Measurements from ENCODE around the gene IGSF8. TPM values are rescaled to one million over a fixed set of nuclear protein-coding genes. Genes with fewer than 3 reads are reported as not detected.

The IGSF8 gene, protein sequence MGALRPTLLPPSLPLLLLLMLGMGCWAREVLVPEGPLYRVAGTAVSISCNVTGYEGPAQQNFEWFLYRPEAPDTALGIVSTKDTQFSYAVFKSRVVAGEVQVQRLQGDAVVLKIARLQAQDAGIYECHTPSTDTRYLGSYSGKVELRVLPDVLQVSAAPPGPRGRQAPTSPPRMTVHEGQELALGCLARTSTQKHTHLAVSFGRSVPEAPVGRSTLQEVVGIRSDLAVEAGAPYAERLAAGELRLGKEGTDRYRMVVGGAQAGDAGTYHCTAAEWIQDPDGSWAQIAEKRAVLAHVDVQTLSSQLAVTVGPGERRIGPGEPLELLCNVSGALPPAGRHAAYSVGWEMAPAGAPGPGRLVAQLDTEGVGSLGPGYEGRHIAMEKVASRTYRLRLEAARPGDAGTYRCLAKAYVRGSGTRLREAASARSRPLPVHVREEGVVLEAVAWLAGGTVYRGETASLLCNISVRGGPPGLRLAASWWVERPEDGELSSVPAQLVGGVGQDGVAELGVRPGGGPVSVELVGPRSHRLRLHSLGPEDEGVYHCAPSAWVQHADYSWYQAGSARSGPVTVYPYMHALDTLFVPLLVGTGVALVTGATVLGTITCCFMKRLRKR
- 19.2 TPM for total RNA-seq
- long read RNA-seq, transcript IGSF8-201 (7 exons, 2,343 nt) = major isoform, 19 of 29 reads
- long read RNA-seq, partial matches to known transcripts = 2 of 29 reads
- long read RNA-seq, other reads (novel, unspliced or antisense) = 7 of 29 reads

DNA sequence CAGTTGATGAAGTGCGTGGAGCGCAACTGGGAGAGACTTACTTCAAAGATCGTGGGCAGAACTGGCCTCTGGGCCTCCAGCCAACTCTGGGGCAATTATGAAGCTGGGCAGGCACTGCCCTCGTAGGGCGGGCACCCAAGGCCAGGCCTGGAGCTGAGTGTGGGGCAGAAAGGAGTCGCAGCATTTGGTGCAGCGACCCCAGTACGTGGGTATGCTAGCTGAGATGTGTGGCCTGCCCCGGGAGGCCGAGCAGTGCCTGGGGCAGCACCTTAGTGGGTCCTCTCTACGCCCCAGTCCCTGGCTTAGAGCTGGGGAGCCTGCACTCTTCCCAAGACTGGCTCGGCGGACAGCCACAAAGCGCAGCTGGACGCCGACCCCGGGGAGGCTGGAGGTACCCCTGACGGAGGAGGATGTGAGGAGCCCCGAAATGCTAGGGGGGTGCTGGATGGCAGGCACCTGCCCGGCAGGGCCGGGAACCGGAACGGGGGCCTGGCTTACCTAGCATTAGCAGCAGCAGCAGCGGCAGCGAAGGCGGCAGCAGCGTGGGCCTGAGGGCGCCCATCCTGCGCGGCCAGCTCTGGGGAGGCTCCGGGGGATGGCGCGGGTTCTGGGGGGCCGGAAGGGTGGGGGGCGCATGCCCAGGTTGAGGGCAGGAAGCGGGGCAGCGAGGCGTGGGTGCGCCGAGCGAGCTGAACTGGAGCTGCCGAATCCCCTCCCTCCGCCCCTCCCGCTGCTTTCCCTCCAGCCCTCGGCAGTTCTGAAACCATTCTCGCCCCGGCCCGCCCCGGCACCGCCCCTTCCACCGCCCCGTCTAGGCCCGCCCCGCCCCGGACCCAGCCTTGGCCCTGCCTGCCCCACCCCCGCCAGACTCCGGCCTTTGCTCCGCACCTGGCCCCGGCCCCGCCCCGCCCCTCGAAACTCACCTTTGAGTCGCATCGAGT lies at the start of gene IGSF8:
TSS of gene IGSF8 (minus strand) at position 709 of the 941 bp plus-strand sequence. CDS start at position 562, 147 bp downstream.
- intact Hi-C loops (cut with micrococcal nuclease) = no loop called here
- DNase-seq (peak; percentile 95), ATAC-seq (peak; percentile 78)

- DNase-seq (no peak), ATAC-seq (peak; percentile 61)
- intact Hi-C loops (cut with micrococcal nuclease) = no loop called here
Observed at GRCh38 chr1:160148121-160148520, 49.7 kb upstream of the IGSF8 start.

DNA sequence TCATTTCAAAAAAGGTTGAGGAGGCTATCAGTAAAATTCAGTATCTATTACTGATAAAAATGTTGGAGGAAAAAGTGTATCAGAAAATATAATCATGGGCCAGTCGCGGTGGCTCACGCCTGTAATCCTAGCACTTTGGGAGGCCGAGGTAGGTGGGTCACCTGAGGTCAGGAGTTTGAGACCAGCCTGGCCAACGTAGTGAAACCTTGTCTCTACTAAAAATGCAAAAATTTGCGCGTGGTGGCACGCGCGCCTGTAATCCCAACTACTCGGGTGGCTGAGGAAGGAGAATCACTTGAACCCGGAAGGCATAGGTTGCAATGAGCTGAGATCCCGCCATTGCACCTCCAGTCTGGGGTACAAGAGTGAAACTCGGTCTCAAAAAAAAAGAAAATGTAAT lies 47.7 kb upstream of the IGSF8 start:
- intact Hi-C loops (cut with micrococcal nuclease) = no loop called here
- ATAC-seq = no peak

GRCh38 chr1:160144921-160145320 lies 46.5 kb upstream of the IGSF8 start:
- ATAC-seq (peak; percentile 30), DNase-seq (no peak)
- intact Hi-C loops (cut with micrococcal nuclease) = no loop called here

More for the DNA sequence above, 47.7 kb upstream of the IGSF8 start:
- no peak for DNase-seq

DNA sequence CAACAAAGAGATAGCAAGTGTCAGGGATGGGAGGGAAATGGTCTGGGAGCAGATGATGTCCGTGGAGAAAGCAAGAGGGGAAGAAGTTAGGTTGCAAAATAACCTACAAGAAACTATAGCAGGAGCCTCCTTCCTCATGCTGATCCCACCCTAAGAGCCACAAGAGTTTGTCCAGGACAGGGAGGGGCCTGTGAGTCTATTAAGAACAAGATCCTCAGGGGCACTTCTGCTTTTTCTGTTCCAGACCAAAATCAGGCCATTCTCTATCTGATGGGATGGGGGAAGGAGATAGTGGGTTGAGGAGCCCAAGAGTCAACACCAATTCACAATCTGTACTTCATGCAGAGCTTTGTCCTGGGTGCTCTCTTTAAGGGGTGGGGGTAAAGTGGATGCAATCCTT lies 45.3 kb upstream of the IGSF8 start:
- intact Hi-C loops (cut with micrococcal nuclease) = no loop called here
- no peak for DNase-seq
- ATAC-seq = no peak

DNA sequence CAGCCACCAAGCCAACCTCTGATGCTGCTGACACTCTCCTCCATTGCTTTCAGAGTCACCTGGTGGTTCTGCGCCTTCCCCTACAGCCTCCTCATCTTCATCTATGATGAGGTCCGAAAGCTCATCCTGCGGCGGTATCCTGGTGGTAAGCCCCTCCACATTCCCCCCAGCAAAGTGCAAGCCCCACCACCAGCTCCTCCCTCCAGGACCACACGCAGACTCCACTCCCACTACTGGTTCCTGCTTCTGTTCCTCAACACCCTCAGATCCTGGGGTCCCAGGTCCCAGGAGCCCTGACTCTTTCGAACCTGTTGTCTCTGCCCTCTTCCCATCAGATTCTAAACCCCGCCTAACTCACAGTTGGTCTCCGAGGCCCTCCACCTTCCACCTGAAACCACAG lies 41.4 kb upstream of the IGSF8 start:
- DNase-seq = no peak
- intact Hi-C loops (cut with micrococcal nuclease) = no loop called here
- no peak for ATAC-seq

DNA sequence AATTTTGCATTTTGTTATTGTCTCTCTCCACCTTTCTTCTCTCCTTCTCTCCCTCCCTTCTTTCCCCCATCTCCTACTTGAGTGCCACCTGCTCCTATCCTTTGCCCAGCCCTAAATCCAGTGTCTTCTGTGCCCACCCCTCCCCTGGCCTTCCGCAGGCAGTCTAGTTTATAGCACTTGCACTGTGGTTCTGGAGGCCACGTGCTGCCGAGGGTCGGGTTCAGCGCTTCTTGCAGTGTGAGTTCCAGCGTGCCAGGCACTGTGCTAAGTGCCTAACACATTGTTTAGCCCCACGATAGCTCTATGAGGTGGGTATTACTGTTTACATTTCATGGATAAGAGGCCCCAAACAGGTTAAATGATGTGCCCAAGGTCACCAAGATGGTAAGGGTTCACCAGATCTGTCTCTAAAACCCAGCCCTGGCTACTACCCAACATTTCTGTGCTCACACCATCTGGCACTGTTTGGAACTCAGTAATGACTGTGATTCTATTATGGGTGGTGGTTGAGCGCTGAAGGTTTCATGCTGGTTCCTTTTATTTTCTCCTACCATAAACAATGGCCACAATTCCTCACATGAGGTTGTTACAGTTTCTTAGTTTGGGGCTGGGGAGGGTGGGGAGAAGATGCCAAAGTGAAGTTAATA lies 38.9 kb upstream of the IGSF8 start:
- DNase-seq (no peak), ATAC-seq (peak; percentile 54)
- intact Hi-C loops (cut with micrococcal nuclease) = no loop called here

DNA sequence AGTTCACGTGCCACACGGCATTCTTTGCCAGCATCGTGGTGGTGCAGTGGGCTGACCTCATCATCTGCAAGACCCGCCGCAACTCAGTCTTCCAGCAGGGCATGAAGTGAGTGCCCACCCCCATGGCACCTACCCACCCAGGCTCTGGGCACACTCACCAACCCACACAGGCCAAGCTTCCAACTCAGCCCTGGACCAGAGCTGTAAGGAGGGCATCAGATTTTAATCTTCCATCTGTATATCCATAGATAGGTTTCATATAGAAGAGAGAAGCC lies 38.4 kb upstream of the IGSF8 start:
- no peak for ATAC-seq
- no peak for DNase-seq
- intact Hi-C loops (cut with micrococcal nuclease) = no loop called here

DNA sequence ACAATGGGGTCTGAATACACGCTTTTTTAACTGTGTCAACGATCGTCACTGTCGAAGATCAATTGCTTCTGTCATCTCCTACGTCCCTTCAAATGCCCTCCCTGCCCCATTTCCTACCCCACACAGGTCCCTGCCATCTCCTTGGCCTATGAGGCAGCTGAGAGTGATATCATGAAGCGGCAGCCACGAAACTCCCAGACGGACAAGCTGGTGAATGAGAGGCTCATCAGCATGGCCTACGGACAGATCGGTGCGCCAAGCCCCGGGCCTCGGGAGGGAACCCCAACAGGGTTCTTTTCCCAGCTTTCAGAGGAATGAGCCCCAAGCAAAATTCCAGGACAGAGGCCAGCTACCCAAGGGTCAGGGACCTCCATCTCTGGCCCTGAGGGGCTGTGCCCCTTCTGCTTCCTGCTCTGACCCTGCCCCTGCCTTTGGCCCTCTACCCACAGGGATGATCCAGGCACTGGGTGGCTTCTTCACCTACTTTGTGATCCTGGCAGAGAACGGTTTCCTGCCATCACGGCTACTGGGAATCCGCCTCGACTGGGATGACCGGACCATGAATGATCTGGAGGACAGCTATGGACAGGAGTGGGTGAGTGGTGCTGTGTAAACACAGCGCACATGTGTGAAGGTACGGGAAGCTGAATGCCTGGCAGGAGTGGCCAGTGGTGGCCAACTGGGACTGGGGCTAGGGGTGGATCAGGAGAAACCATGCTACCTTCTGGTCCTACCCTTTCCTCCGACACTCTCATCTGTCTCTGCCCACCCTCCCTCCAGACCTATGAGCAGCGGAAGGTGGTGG lies 37.9 kb upstream of the IGSF8 start:
- no peak for DNase-seq

DNA sequence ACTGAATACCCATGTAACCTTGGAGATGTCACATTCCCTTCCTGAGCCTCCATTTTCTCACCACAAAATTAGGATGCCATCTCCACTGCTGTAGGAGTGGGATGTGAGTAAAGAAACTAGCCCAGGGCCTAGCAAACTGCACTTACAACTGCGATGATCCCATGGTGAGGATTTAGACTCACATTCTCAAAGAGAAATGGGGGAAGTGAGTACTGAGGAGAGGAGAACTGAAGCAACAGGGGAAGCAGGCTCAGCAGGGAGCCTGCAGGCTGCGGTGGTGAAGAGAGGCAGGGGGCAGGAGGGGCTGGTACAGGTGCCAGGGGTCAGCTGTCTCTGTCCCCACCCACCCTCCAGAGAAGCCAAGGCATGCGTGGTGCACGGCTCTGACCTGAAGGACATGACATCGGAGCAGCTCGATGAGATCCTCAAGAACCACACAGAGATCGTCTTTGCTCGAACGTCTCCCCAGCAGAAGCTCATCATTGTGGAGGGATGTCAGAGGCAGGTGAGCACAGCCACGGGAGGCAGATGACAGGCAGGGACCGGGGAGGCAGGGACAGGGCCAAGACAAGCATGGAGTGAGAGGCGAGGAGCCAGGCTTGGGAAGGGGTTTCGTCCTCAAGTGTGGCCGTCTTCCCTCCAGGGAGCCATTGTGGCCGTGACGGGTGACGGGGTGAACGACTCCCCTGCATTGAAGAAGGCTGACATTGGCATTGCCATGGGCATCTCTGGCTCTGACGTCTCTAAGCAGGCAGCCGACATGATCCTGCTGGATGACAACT lies 36.6 kb upstream of the IGSF8 start:
- DNase-seq (no peak), ATAC-seq (no peak)

More for the DNA sequence above, 37.9 kb upstream of the IGSF8 start:
- intact Hi-C loops (cut with micrococcal nuclease) = no loop called here
- no peak for ATAC-seq

GRCh38 chr1:160133990-160134770 lies 35.8 kb upstream of the IGSF8 start:
- ATAC-seq (no peak), DNase-seq (no peak)
- intact Hi-C loops (cut with micrococcal nuclease) = no loop called here

More for the DNA sequence above, 36.6 kb upstream of the IGSF8 start:
- intact Hi-C loops (cut with micrococcal nuclease) = no loop called here

DNA sequence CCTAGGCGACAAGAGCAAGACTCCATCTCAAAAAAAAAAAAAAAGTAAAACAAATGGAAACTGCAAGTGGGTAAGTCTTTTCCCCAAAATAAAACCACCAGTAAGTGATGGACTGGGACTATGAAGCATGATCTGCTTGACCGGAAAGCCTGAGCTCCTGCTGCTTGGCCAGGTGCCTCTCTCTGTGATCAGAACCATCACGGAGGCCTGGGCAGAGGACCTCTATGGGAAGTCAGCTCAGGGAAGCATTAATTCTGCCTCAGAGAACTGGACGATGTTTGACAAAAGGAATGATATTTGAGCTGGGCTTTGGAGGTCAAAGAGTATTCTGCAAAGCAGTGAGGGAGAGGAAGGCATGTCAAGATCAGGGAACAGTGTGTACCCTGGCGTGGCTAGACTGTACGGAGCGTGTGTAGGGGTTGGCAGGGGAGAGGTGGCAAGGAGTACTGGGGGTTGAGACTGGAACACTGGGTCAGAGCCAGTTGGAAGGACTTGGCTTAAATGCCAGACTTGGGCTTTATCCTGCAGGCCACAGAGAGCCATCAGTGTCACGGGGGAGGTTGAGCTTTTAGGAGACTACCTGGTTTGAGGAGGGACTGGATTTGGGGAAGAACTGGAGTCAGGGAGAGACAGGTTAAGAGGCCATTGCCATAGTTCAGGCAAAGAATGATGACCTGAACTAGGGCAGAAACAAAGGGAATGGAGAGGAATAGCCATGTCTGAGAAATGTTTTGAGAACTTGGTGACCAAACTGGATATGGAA lies 33.6 kb upstream of the IGSF8 start:
- intact Hi-C loops (cut with micrococcal nuclease) = no loop called here
- DNase-seq = peak; percentile 75
- peak; percentile 87 for ATAC-seq

- DNase-seq (no peak), ATAC-seq (no peak)
- intact Hi-C loops (cut with micrococcal nuclease) = no loop called here
Observed at GRCh38 chr1:160130939-160131338, 32.5 kb upstream of the IGSF8 start.

GRCh38 chr1:160130486-160130885 lies 32.1 kb upstream of the IGSF8 start:
- intact Hi-C loops (cut with micrococcal nuclease) = no loop called here
- no peak for ATAC-seq
- no peak for DNase-seq

- intact Hi-C loops (cut with micrococcal nuclease) = no loop called here
- DNase-seq (no peak), ATAC-seq (no peak)
Observed at GRCh38 chr1:160129966-160130365, 31.5 kb upstream of the IGSF8 start.

GRCh38 chr1:160129558-160129957 lies 31.1 kb upstream of the IGSF8 start:
- DNase-seq (no peak), ATAC-seq (no peak)
- intact Hi-C loops (cut with micrococcal nuclease) = no loop called here
